ENCODE measurements around the gene STXBP1.

- TF ChIP-seq POLR2A (IDR thresholded peaks at IDR 0.05; ENCODE audit: low read depth): no peak
- TF ChIP-seq EP300 (IDR thresholded peaks at IDR 0.05): no peak
- TF ChIP-seq POLR2AphosphoS5 (IDR thresholded peaks at IDR 0.05): no peak
These were observed 1.5 kb downstream of the STXBP1 start for GRCh38 chr9:127613583-127613954.
